ENCODE results near the gene RSKR.

Gene RSKR

GRCh38 chr17:28641579-28641978, 27.6 kb upstream of the RSKR start:
- no peak for TF ChIP-seq CTCF (IDR thresholded peaks at IDR 0.05; ENCODE audit: control insufficient read depth, extremely low read depth, insufficient read depth)
- DNase-seq (ENCODE audit: low read depth) = no peak
- H3K4me3 ChIP-seq (ENCODE audit: low read depth, low read length) = no peak overlapping the region

- H3K4me3 ChIP-seq (ENCODE audit: low read depth, low read length) = no peak overlapping the region
- DNase-seq (ENCODE audit: low read depth) = no peak
- no peak for TF ChIP-seq CTCF (IDR thresholded peaks at IDR 0.05; ENCODE audit: control insufficient read depth, extremely low read depth, insufficient read depth)
Observed at GRCh38 chr17:28635506-28635905, 21.5 kb upstream of the RSKR start.

GRCh38 chr17:28634206-28634865, 20.4 kb upstream of the RSKR start:
- H3K4me3 ChIP-seq (ENCODE audit: low read depth, low read length) = no peak overlapping the region
- TF ChIP-seq CTCF (IDR thresholded peaks at IDR 0.05; ENCODE audit: control insufficient read depth, extremely low read depth, insufficient read depth) = no peak
- no peak for DNase-seq (ENCODE audit: low read depth)

GRCh38 chr17:28626818-28627217, 12.8 kb upstream of the RSKR start:
- no peak for DNase-seq (ENCODE audit: low read depth)
- TF ChIP-seq CTCF (IDR thresholded peaks at IDR 0.05; ENCODE audit: control insufficient read depth, extremely low read depth, insufficient read depth) = no peak

GRCh38 chr17:28624148-28624547, 10.2 kb upstream of the RSKR start:
- DNase-seq (ENCODE audit: low read depth) = no peak

More at GRCh38 chr17:28626818-28627217, 12.8 kb upstream of the RSKR start:
- H3K4me3 ChIP-seq (ENCODE audit: low read depth, low read length) = no peak overlapping the region

GRCh38 chr17:28623696-28624095, 9.7 kb upstream of the RSKR start:
- no peak overlapping the region for H3K4me3 ChIP-seq (ENCODE audit: low read depth, low read length)
- no peak for TF ChIP-seq CTCF (IDR thresholded peaks at IDR 0.05; ENCODE audit: control insufficient read depth, extremely low read depth, insufficient read depth)
- no peak for DNase-seq (ENCODE audit: low read depth)

More at GRCh38 chr17:28624148-28624547, 10.2 kb upstream of the RSKR start:
- H3K4me3 ChIP-seq (ENCODE audit: low read depth, low read length) = no peak overlapping the region
- no peak for TF ChIP-seq CTCF (IDR thresholded peaks at IDR 0.05; ENCODE audit: control insufficient read depth, extremely low read depth, insufficient read depth)

- H3K4me3 ChIP-seq (ENCODE audit: low read depth, low read length) = no peak overlapping the region
- DNase-seq (ENCODE audit: low read depth) = no peak
- TF ChIP-seq CTCF (IDR thresholded peaks at IDR 0.05; ENCODE audit: control insufficient read depth, extremely low read depth, insufficient read depth) = no peak
Observed at GRCh38 chr17:28622186-28622585, 8.2 kb upstream of the RSKR start.

All from LNCaP clone FGC (cell line).